NCI-H1048 (cell line): Measurements from ENCODE around the gene YIPF5.
A peak's percentile ranks its signal among the peaks of the same experiment; 100 is the strongest.

ENCODE experiments used
- DNase-seq: peaks from one replicate; lab custom pipeline; 2025; lab: John Stamatoyannopoulos, UW

YIPF5 gene

GRCh38 chr5:144170276-144171024, at the start of gene YIPF5, which contains the start of gene KCTD16:
Gene YIPF5, minus strand, starts transcription at chr5:144170659. Its CDS starts 704 bp downstream, at chr5:144169955.
Gene KCTD16, plus strand, starts transcription at chr5:144170873.
- peak; percentile 97 for DNase-seq

- no peak for DNase-seq
These were observed 49.4 kb upstream of the YIPF5 start for GRCh38 chr5:144219869-144220268.

- DNase-seq, result no peak
These were observed 40.2 kb upstream of the YIPF5 start for GRCh38 chr5:144210655-144211054.

- no peak for DNase-seq
These were observed 38.9 kb upstream of the YIPF5 start for GRCh38 chr5:144209361-144209760.

- DNase-seq, result no peak
These were observed 37.5 kb upstream of the YIPF5 start for GRCh38 chr5:144207875-144208444.

GRCh38 chr5:144206141-144206540, 35.7 kb upstream of the YIPF5 start:
- no peak for DNase-seq

GRCh38 chr5:144205141-144205551, 34.7 kb upstream of the YIPF5 start:
- DNase-seq, result no peak

GRCh38 chr5:144203750-144204596, 33.5 kb upstream of the YIPF5 start:
- peak; percentile 3 for DNase-seq

GRCh38 chr5:144202726-144203125, 32.3 kb upstream of the YIPF5 start:
- DNase-seq, result no peak

GRCh38 chr5:144202072-144202471, 31.6 kb upstream of the YIPF5 start:
- DNase-seq, result no peak

GRCh38 chr5:144201588-144201987, 31.1 kb upstream of the YIPF5 start:
- no peak for DNase-seq

GRCh38 chr5:144198386-144198785, 27.9 kb upstream of the YIPF5 start:
- DNase-seq, result no peak

GRCh38 chr5:144196612-144197011, 26.2 kb upstream of the YIPF5 start:
- no peak for DNase-seq

- DNase-seq, result no peak
These were observed 25.0 kb upstream of the YIPF5 start for GRCh38 chr5:144195448-144195847.

GRCh38 chr5:144194144-144194543, 23.7 kb upstream of the YIPF5 start:
- DNase-seq, result no peak

GRCh38 chr5:144192661-144193060, 22.2 kb upstream of the YIPF5 start:
- DNase-seq, result no peak

GRCh38 chr5:144191998-144192397, 21.5 kb upstream of the YIPF5 start:
- DNase-seq, result no peak

GRCh38 chr5:144191531-144191930, 21.1 kb upstream of the YIPF5 start:
- DNase-seq, result no peak

GRCh38 chr5:144189800-144190429, 19.5 kb upstream of the YIPF5 start:
- DNase-seq, result no peak

- DNase-seq, result no peak
These were observed 17.3 kb upstream of the YIPF5 start for GRCh38 chr5:144187699-144188294.

GRCh38 chr5:144183254-144183889, 12.9 kb upstream of the YIPF5 start:
- no peak for DNase-seq
